Measurements from ENCODE around the gene ACSBG1.

Gene ACSBG1

DNA sequence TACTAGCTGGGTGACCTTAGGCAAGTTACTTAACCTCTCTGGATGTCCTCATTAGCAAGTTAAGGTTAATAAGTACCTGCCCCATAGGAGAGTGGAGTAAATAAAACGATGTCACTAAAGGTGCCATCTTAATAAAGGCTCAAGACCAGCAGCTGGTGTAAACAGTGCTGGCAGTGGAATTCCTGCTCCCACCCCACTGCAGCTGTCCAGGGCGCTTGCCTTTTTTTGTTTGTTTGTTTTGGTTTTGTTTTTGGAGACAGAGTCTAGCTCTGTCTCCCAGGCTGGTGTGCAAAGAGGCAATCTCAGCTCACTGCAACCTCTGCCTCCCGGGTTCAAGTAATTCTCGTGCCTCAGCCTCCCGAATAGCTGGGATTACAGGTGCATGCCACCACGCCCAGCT lies 56.3 kb downstream of the ACSBG1 start:
- no peaks in the 10 kb centered on the region for H3K4me1 ChIP-seq (ENCODE audit: control insufficient read depth, insufficient read depth, low read length)
- no peak overlapping the region for H3K27ac ChIP-seq (ENCODE audit: low read length)
- H3K9ac ChIP-seq (ENCODE audit: low read length in 2 of 2): no peak overlapping the region
- H3K4me3 ChIP-seq (ENCODE audit: low read length in 2 of 2): no peak overlapping the region
- no peaks in the 10 kb centered on the region for H3K9me3 ChIP-seq (ENCODE audit: control insufficient read depth in 2 of 2, low read length in 2 of 2)
- H3K36me3 ChIP-seq (ENCODE audit: control insufficient read depth in 2 of 2, insufficient read depth in 2 of 2, low read length in 2 of 2): peaks cover 0 to 4% of the 10 kb centered on the region in 2 donors
- H3K27me3 ChIP-seq (ENCODE audit: control insufficient read depth in 1 of 2, insufficient read depth in 2 of 2, low read length in 2 of 2): no peaks in the 10 kb centered on the region

DNA sequence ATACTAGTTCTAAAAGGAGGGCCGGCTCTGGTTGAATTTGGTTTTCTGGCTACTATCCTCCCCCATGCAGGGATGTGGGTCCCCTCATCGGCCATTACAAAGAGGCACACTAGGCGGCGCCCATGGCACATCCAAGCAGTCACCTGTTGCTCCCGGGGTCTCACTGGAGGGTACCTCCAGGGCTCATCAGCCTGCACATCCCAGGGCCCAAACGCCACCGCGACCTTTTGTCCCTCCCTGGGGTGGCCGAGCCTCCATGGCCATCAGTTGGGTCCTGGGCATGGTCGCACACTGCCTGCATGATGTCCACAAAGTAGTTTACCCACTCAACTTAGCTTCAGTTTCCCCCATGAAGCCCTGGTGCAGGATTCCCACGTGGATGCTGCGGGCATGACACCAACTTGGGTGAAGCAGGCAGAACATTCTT lies 56.9 kb downstream of the ACSBG1 start:
- no peak overlapping the region for H3K4me3 ChIP-seq (ENCODE audit: low read length in 2 of 2)
- H3K4me1 ChIP-seq (ENCODE audit: control insufficient read depth, insufficient read depth, low read length): no peaks in the 10 kb centered on the region
- no peaks in the 10 kb centered on the region for H3K27me3 ChIP-seq (ENCODE audit: control insufficient read depth in 1 of 2, insufficient read depth in 2 of 2, low read length in 2 of 2)
- H3K27ac ChIP-seq (ENCODE audit: low read length): no peak overlapping the region
- H3K9me3 ChIP-seq (ENCODE audit: control insufficient read depth in 2 of 2, low read length in 2 of 2): no peaks in the 10 kb centered on the region
- H3K36me3 ChIP-seq (ENCODE audit: control insufficient read depth in 2 of 2, insufficient read depth in 2 of 2, low read length in 2 of 2): peaks cover 1 to 7% of the 10 kb centered on the region in 2 donors
- H3K9ac ChIP-seq (ENCODE audit: low read length in 2 of 2): no peak overlapping the region

DNA sequence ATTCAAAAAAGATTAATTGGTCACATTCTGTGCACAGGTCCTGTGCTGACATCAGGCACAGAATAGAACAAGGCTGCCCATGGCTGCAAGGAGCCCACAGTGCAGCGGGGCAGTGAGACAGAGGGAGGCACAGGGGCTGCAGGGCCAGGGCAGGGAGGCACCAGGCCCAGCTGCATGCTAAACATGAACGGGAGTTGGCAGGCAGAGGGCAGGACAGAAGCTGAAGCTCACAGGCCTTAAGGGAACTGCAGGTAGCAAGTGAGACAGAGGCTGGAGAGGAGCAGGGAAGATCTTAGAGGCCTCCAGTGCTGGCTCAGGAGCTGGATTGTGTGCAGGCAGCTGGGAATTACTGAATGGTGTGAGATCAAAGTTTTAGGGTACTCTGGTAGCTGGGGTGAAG lies 59.0 kb downstream of the ACSBG1 start:
- H3K4me1 ChIP-seq (ENCODE audit: control insufficient read depth, insufficient read depth, low read length): no peaks in the 10 kb centered on the region
- no peaks in the 10 kb centered on the region for H3K27me3 ChIP-seq (ENCODE audit: control insufficient read depth in 1 of 2, insufficient read depth in 2 of 2, low read length in 2 of 2)
- no peaks in the 10 kb centered on the region for H3K9me3 ChIP-seq (ENCODE audit: control insufficient read depth in 2 of 2, low read length in 2 of 2)

DNA sequence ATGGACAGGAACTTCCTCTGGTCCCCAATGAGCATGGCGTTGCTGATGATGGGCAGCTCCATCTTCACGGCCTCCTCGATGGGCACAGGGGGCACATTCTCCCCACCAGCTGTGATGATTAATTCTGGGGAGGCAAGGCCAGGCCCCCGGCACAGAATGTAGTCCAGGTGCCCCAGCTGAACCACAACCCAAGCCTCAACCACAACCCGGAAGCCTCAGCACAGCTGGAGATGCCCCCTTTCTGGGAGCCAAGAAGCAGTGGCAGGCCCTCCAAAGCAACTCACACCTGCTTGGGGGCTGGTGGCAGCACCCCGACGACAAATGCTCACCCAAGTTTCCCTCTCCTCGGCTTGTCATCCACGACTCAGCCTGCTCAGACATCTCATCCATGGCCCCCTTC lies 60.0 kb downstream of the ACSBG1 start:
- no peak overlapping the region for H3K4me3 ChIP-seq (ENCODE audit: low read length in 2 of 2)
- H3K9ac ChIP-seq (ENCODE audit: low read length in 2 of 2): no peak overlapping the region
- H3K9me3 ChIP-seq (ENCODE audit: control insufficient read depth in 2 of 2, low read length in 2 of 2): no peaks in the 10 kb centered on the region
- no peaks in the 10 kb centered on the region for H3K27me3 ChIP-seq (ENCODE audit: control insufficient read depth in 1 of 2, insufficient read depth in 2 of 2, low read length in 2 of 2)
- H3K36me3 ChIP-seq (ENCODE audit: control insufficient read depth in 2 of 2, insufficient read depth in 2 of 2, low read length in 2 of 2): peaks cover 26 to 33% of the 10 kb centered on the region in 2 donors
- H3K27ac ChIP-seq (ENCODE audit: low read length): no peak overlapping the region
- no peaks in the 10 kb centered on the region for H3K4me1 ChIP-seq (ENCODE audit: control insufficient read depth, insufficient read depth, low read length)

More for the DNA sequence above, 59.0 kb downstream of the ACSBG1 start:
- H3K36me3 ChIP-seq (ENCODE audit: control insufficient read depth in 2 of 2, insufficient read depth in 2 of 2, low read length in 2 of 2): peaks cover 19 to 26% of the 10 kb centered on the region in 2 donors
- no peak overlapping the region for H3K27ac ChIP-seq (ENCODE audit: low read length)
- no peak overlapping the region for H3K4me3 ChIP-seq (ENCODE audit: low read length in 2 of 2)
- no peak overlapping the region for H3K9ac ChIP-seq (ENCODE audit: low read length in 2 of 2)

DNA sequence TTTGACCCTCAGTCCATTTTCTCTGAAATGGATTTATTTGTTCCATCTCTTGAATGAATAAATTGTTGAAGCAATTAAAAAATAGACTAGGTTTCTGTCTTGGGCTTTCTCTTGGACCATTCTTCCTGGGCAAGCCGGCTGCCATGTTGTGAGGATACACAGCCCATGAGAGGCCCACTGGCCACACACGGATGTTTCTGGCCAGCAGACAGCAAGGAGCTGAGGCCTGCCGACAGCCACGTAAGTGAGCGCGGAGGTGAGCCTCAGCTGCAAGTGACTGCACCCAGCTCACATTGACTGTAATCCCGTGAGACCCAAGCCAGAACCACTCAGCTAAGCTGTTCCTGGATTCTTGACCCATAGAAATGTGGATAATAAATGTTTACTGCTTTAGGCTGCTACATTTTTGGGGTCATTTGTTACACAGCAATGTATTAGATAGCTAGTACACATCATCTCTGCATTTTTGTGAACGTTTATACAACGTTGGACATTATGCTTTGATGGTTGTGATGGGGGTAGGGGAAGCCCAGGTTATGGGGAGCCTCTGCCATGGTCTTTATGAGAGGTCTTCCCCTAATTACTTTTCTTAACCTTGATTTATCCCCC lies 62.4 kb downstream of the ACSBG1 start:
- no peak overlapping the region for H3K9ac ChIP-seq (ENCODE audit: low read length in 2 of 2)
- H3K27me3 ChIP-seq (ENCODE audit: control insufficient read depth in 1 of 2, insufficient read depth in 2 of 2, low read length in 2 of 2): no peaks in the 10 kb centered on the region
- no peak overlapping the region for H3K4me3 ChIP-seq (ENCODE audit: low read length in 2 of 2)
- H3K9me3 ChIP-seq (ENCODE audit: control insufficient read depth in 2 of 2, low read length in 2 of 2): no peaks in the 10 kb centered on the region
- peaks cover 42 to 48% of the 10 kb centered on the region in 2 donors for H3K36me3 ChIP-seq (ENCODE audit: control insufficient read depth in 2 of 2, insufficient read depth in 2 of 2, low read length in 2 of 2)
- no peaks in the 10 kb centered on the region for H3K4me1 ChIP-seq (ENCODE audit: control insufficient read depth, insufficient read depth, low read length)
- no peak overlapping the region for H3K27ac ChIP-seq (ENCODE audit: low read length)

DNA sequence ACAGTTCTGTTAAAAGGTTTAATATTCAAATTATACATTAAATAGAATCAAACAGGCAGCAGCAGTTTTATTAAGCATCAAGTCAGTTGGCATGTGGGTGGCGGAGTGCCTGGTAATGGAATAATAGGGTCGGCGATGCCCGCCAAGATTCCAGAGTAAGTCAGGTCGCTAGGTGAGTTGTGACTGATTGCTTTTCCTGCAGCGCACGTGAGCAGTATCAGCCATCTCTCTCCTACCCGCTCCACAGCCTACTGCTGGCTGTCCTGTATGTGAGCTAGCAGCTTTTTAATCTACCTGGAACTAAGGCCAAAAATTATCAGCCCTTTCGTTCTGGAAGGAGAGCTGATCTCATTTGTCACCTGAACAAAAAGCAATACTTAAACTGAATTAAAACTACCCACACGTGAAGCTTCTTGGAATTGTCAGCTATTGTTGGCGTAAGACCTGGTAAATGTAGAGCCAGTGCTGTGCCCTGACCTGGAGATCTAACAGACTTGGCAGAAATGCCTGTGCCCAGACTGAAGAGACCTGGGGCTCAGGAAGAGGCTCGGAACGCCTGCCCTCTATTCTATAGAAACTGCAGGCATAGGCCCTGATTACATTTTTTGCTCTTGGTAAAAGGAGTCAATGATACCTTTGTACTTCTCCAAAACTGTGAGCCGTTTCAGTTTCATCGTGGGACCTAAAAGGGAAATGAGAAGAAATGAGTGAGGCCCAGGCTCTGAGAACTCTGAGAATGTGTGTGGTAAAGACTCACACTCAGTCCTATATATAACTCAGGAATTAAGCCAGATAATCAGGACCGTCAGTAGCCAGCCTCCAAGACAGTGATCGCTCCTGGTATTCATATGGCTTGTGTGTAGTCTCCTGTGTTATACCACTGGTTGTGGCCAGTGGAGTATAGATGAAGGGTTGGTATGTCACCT lies 63.3 kb downstream of the ACSBG1 start:
- peaks cover 48 to 51% of the 10 kb centered on the region in 2 donors for H3K36me3 ChIP-seq (ENCODE audit: control insufficient read depth in 2 of 2, insufficient read depth in 2 of 2, low read length in 2 of 2)
- H3K27ac ChIP-seq (ENCODE audit: low read length): no peak overlapping the region
- H3K9me3 ChIP-seq (ENCODE audit: control insufficient read depth in 2 of 2, low read length in 2 of 2): no peaks in the 10 kb centered on the region
- no peak overlapping the region for H3K4me3 ChIP-seq (ENCODE audit: low read length in 2 of 2)
- no peak overlapping the region for H3K9ac ChIP-seq (ENCODE audit: low read length in 2 of 2)
- H3K27me3 ChIP-seq (ENCODE audit: control insufficient read depth in 1 of 2, insufficient read depth in 2 of 2, low read length in 2 of 2): no peaks in the 10 kb centered on the region
- H3K4me1 ChIP-seq (ENCODE audit: control insufficient read depth, insufficient read depth, low read length): no peaks in the 10 kb centered on the region

DNA sequence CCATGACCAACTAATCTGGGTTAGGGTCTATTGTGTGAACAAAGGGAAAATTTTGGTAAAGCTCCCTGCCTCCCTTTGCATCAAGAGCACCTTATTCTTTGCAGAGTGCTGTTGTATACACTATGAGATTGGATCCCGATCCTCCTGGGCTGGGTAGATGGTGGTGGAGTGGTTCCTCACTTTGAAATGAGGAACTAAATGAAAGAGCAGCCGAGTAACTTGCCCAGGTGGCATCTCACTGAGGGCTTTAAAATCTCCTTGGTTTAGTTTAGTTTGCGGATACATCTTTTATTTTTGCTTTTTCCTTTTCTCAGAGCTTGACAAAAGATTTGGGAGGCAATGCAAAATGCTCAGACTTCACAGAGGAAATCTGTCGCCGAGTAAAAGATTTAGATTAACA lies 65.8 kb downstream of the ACSBG1 start:
- no peak overlapping the region for H3K9ac ChIP-seq (ENCODE audit: low read length in 2 of 2)
- no peak overlapping the region for H3K4me3 ChIP-seq (ENCODE audit: low read length in 2 of 2)
- H3K27ac ChIP-seq (ENCODE audit: low read length): no peak overlapping the region
- H3K4me1 ChIP-seq (ENCODE audit: control insufficient read depth, insufficient read depth, low read length): no peaks in the 10 kb centered on the region
- no peaks in the 10 kb centered on the region for H3K27me3 ChIP-seq (ENCODE audit: control insufficient read depth in 1 of 2, insufficient read depth in 2 of 2, low read length in 2 of 2)
- H3K36me3 ChIP-seq (ENCODE audit: control insufficient read depth in 2 of 2, insufficient read depth in 2 of 2, low read length in 2 of 2): peaks cover 56 to 69% of the 10 kb centered on the region in 2 donors
- no peaks in the 10 kb centered on the region for H3K9me3 ChIP-seq (ENCODE audit: control insufficient read depth in 2 of 2, low read length in 2 of 2)

DNA sequence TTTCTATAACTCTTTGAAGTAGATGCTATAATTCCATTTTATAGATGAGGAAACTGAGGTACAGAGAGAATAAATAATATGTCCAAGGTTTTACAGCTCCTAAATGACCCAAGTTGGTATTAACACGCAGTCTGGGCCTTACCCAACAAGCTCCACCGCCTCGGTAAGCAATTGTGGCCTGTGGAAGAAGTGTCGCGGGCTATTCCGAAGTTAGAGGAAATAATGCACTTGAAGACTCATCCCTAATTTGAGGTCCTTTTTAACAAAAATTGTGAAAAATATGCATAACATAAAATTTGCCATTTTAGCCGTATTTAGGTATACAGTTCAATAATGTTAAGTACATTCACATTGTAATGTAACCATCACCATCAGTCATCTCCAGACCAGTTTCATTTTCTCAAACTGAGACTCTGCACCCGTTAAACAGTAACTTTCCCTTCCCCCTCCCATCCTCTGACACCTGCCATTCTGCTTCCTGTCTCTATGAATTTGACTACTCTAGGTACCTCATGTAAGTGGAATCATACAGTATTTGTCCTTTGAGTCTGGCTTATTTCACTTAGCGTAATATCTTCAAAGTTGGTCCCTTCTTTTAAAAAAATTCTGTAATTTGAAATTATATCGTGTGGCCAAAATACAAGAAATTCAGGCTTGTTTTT lies 67.0 kb downstream of the ACSBG1 start:
- H3K27ac ChIP-seq (ENCODE audit: low read length): no peak overlapping the region
- H3K36me3 ChIP-seq (ENCODE audit: control insufficient read depth in 2 of 2, insufficient read depth in 2 of 2, low read length in 2 of 2): peaks cover 55 to 70% of the 10 kb centered on the region in 2 donors
- H3K4me3 ChIP-seq (ENCODE audit: low read length in 2 of 2): no peak overlapping the region
- no peaks in the 10 kb centered on the region for H3K27me3 ChIP-seq (ENCODE audit: control insufficient read depth in 1 of 2, insufficient read depth in 2 of 2, low read length in 2 of 2)
- H3K4me1 ChIP-seq (ENCODE audit: control insufficient read depth, insufficient read depth, low read length): no peaks in the 10 kb centered on the region
- no peak overlapping the region for H3K9ac ChIP-seq (ENCODE audit: low read length in 2 of 2)
- no peaks in the 10 kb centered on the region for H3K9me3 ChIP-seq (ENCODE audit: control insufficient read depth in 2 of 2, low read length in 2 of 2)

DNA sequence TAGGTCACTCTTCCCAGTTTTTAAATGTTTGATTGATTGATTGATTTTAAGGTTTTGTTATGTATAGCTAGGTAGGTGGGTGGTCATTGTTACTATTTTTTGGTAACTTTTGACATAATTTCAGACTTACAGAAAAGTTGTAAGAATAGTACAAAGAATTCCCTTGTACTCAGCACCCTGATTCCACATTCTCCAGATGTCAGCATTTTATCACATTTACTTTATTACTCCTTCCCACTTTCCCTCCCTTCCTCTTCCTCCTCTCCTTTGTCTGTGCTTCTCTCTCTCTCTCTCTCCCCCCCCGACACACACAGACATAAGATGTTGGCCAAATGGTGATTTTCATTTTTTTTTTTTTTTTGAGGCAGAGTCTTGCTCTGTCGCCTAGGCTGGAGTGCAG lies 70.4 kb downstream of the ACSBG1 start:
- no peaks in the 10 kb centered on the region for H3K27me3 ChIP-seq (ENCODE audit: control insufficient read depth in 1 of 2, insufficient read depth in 2 of 2, low read length in 2 of 2)
- H3K4me1 ChIP-seq (ENCODE audit: control insufficient read depth, insufficient read depth, low read length): no peaks in the 10 kb centered on the region
- H3K9ac ChIP-seq (ENCODE audit: low read length in 2 of 2): no peak overlapping the region
- no peak overlapping the region for H3K27ac ChIP-seq (ENCODE audit: low read length)
- peaks cover 47 to 56% of the 10 kb centered on the region in 2 donors for H3K36me3 ChIP-seq (ENCODE audit: control insufficient read depth in 2 of 2, insufficient read depth in 2 of 2, low read length in 2 of 2)
- H3K4me3 ChIP-seq (ENCODE audit: low read length in 2 of 2): no peak overlapping the region
- no peaks in the 10 kb centered on the region for H3K9me3 ChIP-seq (ENCODE audit: control insufficient read depth in 2 of 2, low read length in 2 of 2)

DNA sequence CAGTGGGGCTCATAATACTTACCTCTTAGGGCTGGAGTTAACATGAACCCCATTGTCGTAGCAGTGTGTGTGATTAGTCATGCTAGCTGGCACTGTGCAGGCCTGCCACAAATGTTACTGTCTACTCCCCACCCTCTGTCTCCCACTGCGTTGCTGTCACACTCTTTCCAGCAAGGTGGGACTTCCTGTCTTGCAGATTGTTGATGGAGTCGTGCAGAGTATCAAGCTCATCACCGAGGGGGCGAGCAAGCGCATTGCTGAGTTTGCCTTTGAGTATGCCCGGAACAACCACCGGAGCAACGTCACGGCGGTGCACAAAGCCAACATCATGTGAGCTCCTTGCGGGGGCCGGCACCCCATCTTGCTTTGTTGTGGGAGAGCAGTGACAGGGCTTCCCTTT lies 72.3 kb downstream of the ACSBG1 start:
- H3K9ac ChIP-seq (ENCODE audit: low read length in 2 of 2): no peak overlapping the region
- no peak overlapping the region for H3K4me3 ChIP-seq (ENCODE audit: low read length in 2 of 2)
- H3K4me1 ChIP-seq (ENCODE audit: control insufficient read depth, insufficient read depth, low read length): no peaks in the 10 kb centered on the region
- H3K9me3 ChIP-seq (ENCODE audit: control insufficient read depth in 2 of 2, low read length in 2 of 2): no peaks in the 10 kb centered on the region
- no peaks in the 10 kb centered on the region for H3K27me3 ChIP-seq (ENCODE audit: control insufficient read depth in 1 of 2, insufficient read depth in 2 of 2, low read length in 2 of 2)
- H3K27ac ChIP-seq (ENCODE audit: low read length): no peak overlapping the region
- peaks cover 40% of the 10 kb centered on the region in 2 donors for H3K36me3 ChIP-seq (ENCODE audit: control insufficient read depth in 2 of 2, insufficient read depth in 2 of 2, low read length in 2 of 2)

Measured in stomach smooth muscle (tissue), 2 donors.